GM12865 (cell line): ENCODE measurements around the gene DNAJB6.

ENCODE experiments used
- DNase-seq: peaks from one replicate; pipeline ENCODE4 v3.0.0; 2010; ENCODE audit warnings: low read depth
- H3K4me3 ChIP-seq: 2 replicates; pipeline ENCODE4 v1.5.1; 2011; ENCODE audit warnings: mild to moderate bottlenecking, low read depth, low read length, control low read depth
- CTCF ChIP-seq: IDR thresholded peaks from 2 replicates; pipeline ENCODE4 v1.5.1; 2011; ENCODE audit warnings: low read length, control low read depth, low read depth, inconsistent platforms; ENCODE audit not compliant: insufficient read depth; ENCODE audit errors: missing control alignments

The DNAJB6 gene

GRCh38 chr7:157384301-157384700, 47.5 kb downstream of the DNAJB6 start:
- no peak overlapping the region for H3K4me3 ChIP-seq
- no peak for DNase-seq
- TF ChIP-seq CTCF: no peak

- DNase-seq: peak; percentile 94
- H3K4me3 ChIP-seq: peak overlapping the region; percentile 19
- TF ChIP-seq CTCF: peak; percentile 92
These were observed 50.4 kb downstream of the DNAJB6 start for GRCh38 chr7:157386979-157387800.

GRCh38 chr7:157388301-157388700, 51.5 kb downstream of the DNAJB6 start:
- TF ChIP-seq CTCF: no peak
- no peak for DNase-seq

GRCh38 chr7:157389951-157390730, 53.3 kb downstream of the DNAJB6 start:
- no peak for TF ChIP-seq CTCF
- no peak overlapping the region for H3K4me3 ChIP-seq
- DNase-seq: no peak

More at GRCh38 chr7:157388301-157388700, 51.5 kb downstream of the DNAJB6 start:
- no peak overlapping the region for H3K4me3 ChIP-seq

GRCh38 chr7:157391036-157391710, 54.4 kb downstream of the DNAJB6 start:
- TF ChIP-seq CTCF: no peak
- DNase-seq: no peak
- no peak overlapping the region for H3K4me3 ChIP-seq

- no peak for TF ChIP-seq CTCF
- no peak for DNase-seq
- no peak overlapping the region for H3K4me3 ChIP-seq
These were observed 55.6 kb downstream of the DNAJB6 start for GRCh38 chr7:157392256-157393037.
